ENCODE measurements around the gene SRL. TPM values are rescaled to one million over a fixed set of nuclear protein-coding genes. Genes with fewer than 3 reads are reported as not detected.
A peak's percentile ranks its signal among the peaks of the same experiment; 100 is the strongest.

SRL gene
- total and polyA plus RNA-seq, 2 of the 8 experiments (the other 6 are each of a cell fraction or from before 2014, with no cell fraction given): 0.05 TPM; not detected in 1

GRCh38 chr16:4263504-4264436 is 21.9 kb upstream of the SRL start (continued):
- no peak for TF ChIP-seq YY1 (IDR thresholded peaks at IDR 0.05; ENCODE audit: low read depth, low read length)
- TF ChIP-seq TAF1 (IDR thresholded peaks at IDR 0.05; ENCODE audit: low read depth, low read length): no peak
- TF ChIP-seq SP4 (IDR thresholded peaks at IDR 0.05; ENCODE audit: low read length): peak; percentile 49; the same call in 1 of the 2 replicates
- no peak for TF ChIP-seq CHD2 (IDR thresholded peaks at IDR 0.05; ENCODE audit: low read length)
- TF ChIP-seq EGR1 (IDR thresholded peaks at IDR 0.05; ENCODE audit: borderline replicate concordance, low read depth, low read length): no peak
- TF ChIP-seq SRF (IDR thresholded peaks at IDR 0.05; ENCODE audit: low read depth, low read length): no peak
- TF ChIP-seq RXRA (IDR thresholded peaks at IDR 0.05; ENCODE audit: insufficient read depth, low read depth, low read length): no peak
- peak; percentile 9; the same call in 1 of the 2 replicates for TF ChIP-seq MAX (IDR thresholded peaks at IDR 0.05)
- no peak for TF ChIP-seq TAF7 (optimal IDR thresholded peaks at IDR 0.05; ENCODE audit: borderline replicate concordance, low read depth, low read length)

Measured in H1 (cell line).